HG02840 (cell line): Measurements from ENCODE around the gene TMPRSS12.
"Not testable (repeated sequence)": the region's sequence is repeated elsewhere in the genome, so short reads cannot be mapped to it uniquely, and the experiment has no call there.

ENCODE experiments used
- ATAC-seq: cut with Tn5 transposase; IDR thresholded peaks from one replicate; pipeline ENCODE4 v1.9.1; 2021; ENCODE audit warnings: mild to moderate bottlenecking, moderate library complexity, moderate number of reproducible peaks; ENCODE audit not compliant: unreplicated experiment, low FRiP score

The TMPRSS12 gene

DNA sequence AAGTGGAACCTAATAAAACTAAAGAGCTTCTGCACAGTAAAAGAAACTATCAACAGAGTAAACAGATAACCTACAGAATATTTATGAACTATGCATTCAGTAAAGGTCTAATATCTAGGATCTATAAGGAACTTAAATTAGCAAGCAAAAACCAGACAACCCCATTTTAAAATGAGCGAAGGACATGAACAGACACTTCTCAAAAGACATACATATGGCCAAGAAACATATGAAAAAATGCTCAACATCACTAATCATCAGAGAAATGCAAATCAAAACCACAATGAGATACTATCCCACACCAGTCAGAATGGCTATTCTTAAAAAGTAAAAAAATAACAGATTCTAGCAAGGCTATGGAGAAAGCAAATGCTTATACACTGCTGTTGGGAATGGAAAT is 12.5 kb downstream of the TMPRSS12 start:
- ATAC-seq: not testable (repeated sequence)

DNA sequence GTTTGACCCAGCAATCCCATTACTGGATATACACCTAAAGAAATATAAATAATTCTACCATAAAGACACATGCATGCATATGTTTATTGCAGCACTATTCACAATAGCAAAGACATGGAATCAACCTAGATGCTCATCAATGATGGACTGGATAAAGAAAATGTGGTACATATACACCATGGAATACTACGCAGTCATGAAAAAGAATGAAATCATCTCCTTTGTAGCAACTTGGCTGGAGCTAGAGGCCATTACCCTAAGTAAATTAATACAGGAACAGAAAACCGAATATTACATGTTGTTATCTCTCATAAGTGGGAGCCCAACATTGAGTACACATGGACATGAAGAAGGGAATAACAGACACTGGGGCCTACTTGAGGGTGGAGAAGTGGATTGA is 13.0 kb downstream of the TMPRSS12 start:
- ATAC-seq: not testable (repeated sequence)

DNA sequence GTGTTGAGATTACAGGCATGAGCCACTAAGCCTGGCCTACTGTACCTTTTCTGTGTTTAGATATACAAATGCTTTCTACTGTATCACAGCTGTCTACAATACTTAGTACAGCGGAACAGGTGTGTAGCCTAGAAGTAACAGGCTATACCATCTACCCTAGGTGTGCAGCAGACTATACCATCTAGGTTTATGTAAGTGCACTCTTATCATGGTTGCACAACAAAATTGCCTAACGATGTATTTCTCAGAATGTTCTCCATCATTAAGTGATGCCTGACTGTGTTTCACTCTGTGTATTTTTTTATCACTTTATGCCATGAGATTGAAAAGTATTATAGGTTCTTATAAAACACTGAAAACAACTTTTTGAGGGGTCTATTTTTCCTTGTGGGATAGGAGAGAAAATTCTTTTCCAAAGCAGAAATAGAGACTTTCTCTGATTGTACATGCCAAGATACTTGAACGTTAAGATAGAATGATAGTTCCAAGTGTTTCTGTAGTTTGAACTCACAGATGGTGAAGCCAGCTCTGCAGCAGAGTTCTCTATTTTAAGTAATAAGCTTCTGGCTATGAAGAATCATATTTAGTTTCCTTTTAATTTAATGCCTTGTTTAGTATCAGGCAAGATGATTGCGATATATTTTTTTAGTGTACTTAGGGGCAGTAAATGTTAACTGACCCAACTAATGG is 17.0 kb downstream of the TMPRSS12 start:
- no peak for ATAC-seq

DNA sequence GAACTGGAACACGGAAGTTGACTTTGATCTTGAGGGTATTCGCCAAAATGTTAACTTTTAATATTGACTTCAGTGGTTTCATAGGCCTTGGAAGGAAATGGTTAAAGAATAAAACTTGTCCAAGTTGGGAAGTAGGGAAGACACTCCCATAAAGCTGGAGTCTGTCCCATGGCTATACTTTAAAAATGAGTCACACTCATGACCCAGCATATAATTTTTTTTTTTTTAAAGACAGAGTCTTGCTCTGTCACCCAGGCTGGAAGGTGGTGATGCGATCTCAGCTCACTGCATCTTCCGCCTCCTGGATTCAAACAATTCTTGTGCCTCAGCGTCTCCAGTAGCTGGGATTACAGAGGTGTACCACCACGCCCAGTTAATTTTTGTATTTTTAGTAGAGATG is 19.6 kb downstream of the TMPRSS12 start:
- ATAC-seq: no peak

DNA sequence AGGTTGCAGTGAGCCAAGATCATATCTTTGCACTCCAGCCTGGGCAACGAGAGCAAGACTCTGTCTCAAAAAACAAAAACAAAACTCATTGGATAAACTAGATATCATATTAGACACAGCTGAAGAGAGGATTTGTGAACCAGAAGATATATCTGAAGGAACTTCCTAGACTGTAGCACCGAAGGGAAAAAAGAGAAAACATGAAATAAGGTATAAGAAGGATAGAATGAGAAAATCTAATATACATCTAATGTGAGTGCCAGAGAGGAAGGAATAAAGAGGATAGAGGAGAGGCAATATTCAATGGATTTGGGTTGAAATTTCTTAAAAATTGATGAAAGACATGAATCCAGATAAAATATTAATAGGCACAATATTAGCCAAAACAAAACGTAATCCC is 22.5 kb downstream of the TMPRSS12 start:
- ATAC-seq: no peak

DNA sequence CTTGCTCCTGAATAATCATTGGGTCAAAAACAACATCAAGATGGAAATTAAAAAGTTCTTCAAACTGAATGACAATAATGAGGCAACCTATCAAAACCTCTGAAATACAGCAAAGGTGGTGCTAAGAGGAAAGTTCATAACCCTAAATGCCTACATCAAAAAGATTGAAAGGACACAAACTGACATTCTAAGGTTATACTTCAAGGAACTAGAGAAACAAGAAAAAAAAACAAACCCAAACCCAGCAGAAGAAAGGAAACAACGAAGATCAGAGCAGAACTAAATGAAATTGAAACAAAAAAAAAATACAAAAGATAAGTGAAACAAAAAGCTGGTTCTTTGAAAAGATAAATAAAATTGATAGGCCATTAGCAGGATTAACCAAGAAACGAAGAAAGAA is 26.2 kb downstream of the TMPRSS12 start:
- ATAC-seq: not testable (repeated sequence)

DNA sequence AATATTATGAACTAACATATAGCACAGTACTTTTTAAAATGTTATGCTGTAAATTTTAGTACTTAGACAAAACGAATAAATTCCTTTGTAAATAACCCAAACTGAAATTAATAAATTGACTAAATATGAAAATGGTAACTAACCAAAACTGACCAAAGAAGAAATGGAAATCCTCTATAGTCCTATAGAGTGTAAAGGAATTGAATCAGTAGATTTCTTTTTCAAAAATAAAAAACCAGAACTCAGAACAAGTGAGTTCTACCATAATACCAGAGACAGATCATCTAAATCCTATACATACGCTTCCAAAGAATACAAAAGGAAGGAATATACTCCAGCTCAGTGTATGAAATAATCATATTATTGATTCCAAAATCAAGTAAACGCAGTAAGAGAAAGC is 39.8 kb downstream of the TMPRSS12 start:
- ATAC-seq: no peak

DNA sequence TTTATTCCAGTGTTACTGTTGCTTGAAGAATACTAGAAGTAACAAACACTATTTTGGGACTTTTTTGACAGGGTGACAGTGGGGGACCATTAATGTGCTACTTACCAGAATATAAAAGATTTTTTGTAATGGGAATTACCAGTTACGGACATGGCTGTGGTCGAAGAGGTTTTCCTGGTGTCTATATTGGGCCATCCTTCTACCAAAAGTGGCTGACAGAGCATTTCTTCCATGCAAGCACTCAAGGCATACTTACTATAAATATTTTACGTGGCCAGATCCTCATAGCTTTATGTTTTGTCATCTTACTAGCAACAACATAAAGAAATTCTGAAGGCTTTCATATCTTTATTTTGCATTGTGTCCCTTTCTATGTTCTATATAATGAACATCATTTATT is 44.5 kb downstream of the TMPRSS12 start:
- no peak for ATAC-seq

DNA sequence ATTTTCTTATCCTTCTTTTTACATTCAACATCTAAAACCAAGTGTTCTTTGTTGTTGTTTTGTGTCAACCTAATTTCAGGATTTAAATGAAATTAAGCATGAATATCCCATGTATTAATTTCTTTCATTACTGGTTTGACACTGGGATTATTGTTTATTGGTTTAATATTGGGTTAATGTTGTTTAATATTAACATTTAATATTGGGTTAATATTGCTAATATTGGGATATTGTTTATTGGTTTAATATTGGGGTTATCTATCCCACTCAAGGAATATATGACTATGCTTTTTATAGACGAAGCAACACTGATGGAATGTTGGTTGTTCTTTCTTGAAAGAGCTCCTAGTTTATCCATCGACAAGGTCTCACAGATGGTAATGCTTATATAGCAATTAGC is 45.9 kb downstream of the TMPRSS12 start:
- ATAC-seq: no peak

DNA sequence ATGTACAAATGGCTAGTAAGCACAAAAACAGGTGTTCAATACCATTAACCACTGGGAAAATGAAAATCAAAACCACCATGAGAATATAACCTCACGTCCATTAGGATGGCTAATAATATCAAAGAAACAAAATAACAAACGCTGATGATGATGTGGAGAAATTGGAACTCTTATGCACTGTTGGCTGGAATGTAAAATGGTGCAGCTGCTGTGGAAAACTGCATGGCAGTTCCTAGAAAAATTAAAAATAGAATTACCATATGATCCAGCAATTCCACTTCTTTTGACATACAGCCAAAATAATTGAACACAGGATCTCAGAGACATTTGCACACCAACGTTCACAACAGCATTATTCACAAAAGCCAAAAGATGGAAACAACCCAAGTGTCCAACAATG is 51.5 kb downstream of the TMPRSS12 start:
- no peak for ATAC-seq

DNA sequence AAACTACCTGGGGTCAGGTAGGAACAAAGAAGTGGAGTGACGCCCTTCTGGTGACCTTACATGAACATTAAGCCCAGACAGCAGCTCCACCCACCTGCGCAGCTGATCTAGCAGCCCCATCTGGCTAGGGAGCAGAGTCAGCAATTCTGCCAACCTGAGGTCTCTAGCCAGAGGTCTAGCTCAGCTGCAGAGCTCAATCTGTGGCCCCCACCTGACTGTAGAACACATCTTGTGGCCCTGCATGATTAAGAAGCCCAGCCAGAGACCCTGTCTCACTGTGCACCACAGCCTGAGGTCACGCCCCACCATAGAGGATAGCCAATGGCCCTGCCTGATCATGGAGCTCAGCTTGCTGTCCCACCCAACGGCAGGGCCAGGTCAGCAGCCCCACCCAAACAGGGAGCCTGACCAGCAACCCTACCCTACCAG is 59.0 kb downstream of the TMPRSS12 start:
- no peak for ATAC-seq

DNA sequence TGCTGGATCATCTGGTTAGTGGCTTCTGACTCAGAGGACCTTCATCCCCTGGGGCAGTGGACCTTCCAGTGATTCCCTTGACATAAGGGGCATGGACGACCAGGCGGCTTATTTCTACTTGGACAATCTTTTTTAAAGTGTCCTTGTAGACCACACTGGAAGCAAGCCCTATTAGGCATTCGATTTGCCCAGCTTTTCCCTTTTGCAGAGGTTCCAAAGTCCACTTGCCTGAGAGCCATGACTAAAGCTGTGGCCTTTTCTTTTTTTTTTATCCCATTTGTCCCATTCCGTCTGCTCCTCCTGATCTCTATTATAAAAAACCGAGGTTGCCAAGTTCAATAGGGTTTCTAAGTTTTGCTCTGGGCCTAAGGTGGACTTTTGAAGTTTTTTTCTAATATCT is 65.8 kb downstream of the TMPRSS12 start:
- ATAC-seq: not testable (repeated sequence)

DNA sequence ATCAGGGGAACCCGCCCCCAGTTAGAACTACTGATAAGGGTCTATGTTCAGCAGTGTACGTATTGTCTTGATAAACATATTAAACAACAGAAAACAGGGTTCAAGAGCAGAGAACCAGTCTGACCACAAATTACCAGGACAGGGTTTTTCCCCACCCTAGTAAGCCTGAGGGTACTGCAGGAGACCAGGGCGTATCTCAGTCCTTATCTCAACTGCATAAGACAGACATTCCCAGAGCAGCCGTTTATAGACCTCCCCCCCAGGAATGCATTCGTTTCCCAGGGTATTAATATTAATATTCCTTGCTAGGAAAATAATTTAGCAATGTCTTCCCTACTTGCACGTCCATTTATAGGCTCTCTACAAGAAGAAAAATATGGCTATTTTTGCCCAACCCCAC is 69.6 kb downstream of the TMPRSS12 start:
- not testable (repeated sequence) for ATAC-seq

DNA sequence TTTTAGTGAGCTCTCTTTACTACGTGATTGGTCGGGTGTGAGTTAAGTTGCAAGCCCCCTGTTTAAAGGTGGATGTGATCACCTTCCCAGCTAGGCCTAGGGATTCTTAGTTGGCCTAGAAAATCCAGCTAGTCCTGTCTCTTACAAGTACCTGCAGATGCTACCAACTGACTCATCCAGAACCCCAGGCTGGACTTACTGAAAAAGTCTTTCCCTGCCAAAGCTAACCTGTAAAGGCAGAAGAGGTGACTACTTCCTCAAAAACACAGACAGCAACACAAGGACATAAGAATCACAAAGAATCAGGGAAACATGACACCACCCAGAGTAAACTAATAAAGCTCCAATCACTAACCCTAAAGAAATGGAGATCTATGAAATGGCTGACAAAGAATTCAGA is 70.5 kb downstream of the TMPRSS12 start:
- no peak for ATAC-seq

DNA sequence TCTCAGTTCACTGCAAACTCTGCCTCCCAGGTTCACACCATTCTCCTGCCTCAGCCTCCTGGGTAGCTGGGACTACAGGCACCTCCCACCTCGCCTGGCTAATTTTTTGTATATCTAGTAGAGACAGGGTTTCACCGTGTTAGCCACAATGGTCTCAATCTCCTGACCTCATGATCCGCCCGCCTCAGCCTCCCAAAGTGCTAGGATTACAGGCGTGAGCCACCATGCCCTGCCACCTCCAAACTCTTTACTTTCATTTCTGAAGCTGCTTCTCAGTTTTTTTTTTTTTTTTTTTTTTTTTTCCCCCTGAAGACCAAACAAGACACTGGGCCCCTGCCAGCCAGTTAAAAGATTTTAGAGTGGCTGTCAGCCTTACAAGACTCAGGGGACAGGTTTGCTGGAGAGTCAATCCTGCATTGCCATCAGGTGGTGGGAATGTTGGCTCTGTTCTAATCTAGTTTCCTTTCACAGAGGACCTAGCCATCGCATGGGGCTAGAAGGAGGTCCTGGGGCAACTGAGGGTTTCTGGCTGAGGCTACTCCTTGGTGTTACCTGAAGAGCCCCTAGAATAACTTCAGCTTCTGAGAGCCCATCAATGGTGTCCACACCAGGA is 72.3 kb downstream of the TMPRSS12 start:
- ATAC-seq: no peak

DNA sequence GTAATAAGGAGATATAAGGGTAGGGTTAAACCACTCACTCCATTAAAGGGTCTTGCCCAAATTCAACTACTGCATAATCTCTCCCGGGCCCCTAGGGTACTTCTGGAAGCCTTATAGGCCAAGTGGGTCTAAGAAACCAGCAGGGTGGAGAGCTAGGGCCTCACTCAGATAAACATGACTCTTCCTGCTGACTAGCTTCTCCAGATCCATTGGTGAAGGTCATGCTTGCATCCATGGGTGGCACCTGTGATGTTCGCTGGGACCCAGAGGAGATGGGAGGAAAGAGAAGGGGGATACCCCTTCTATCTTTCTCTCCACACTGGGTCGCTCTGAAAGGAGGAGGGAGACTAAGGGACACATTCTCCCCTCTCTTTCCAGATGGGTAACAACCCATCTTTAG is 73.6 kb downstream of the TMPRSS12 start:
- no peak for ATAC-seq

DNA sequence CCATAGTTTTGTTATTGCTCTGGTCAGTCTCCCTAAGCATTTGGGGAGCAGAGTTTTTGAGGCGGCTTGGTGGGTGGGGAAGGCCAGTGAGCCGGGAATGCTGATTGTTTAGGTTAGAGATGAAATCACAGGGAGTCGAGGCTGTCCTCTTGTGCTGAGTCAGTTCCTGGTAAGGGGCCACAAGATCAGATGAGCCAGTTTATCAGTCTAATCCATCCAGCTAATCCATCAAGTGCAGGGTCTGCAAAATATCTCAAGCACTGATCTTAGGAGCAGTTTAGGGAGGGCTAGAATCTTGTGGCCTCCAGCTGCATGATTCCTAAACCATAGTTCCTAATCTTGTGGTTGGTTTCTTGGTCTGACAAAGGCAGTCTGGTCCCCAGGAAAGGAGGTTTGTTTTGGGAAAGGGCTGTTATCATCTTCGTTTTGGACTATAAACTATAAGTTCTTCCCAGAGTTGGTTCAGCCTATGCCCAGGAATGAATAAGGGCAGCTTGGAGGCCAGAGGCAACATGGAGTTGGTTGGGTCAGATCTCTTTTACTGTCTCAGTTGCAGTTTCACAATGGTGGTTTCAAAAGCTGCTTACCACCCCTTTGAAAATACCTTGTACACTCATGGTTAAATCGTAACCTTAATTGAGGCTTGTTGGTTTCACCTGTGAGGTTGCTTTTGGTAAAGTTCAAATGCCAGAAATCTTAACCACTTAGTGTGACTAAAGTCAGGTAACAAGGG is 76.0 kb downstream of the TMPRSS12 start:
- no peak for ATAC-seq

DNA sequence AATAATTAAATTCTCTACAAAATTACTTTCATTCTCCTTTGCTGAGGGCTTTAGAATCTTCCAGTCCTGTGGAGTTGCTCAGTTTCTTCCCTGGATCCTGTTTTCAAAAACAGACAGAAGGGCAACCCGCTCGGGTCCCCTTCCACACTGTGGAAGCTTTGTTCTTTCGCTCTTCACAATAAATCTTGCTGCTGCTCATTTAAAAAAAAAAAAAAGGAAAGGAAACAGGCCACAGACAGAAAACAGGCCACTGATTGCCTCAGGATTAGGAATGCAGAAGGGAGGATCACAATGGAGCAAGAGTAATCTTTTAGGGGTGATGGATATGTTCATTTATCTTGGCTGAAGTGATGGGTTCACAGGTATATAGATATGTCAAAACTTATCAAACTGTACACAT is 80.1 kb downstream of the TMPRSS12 start:
- ATAC-seq: no peak

DNA sequence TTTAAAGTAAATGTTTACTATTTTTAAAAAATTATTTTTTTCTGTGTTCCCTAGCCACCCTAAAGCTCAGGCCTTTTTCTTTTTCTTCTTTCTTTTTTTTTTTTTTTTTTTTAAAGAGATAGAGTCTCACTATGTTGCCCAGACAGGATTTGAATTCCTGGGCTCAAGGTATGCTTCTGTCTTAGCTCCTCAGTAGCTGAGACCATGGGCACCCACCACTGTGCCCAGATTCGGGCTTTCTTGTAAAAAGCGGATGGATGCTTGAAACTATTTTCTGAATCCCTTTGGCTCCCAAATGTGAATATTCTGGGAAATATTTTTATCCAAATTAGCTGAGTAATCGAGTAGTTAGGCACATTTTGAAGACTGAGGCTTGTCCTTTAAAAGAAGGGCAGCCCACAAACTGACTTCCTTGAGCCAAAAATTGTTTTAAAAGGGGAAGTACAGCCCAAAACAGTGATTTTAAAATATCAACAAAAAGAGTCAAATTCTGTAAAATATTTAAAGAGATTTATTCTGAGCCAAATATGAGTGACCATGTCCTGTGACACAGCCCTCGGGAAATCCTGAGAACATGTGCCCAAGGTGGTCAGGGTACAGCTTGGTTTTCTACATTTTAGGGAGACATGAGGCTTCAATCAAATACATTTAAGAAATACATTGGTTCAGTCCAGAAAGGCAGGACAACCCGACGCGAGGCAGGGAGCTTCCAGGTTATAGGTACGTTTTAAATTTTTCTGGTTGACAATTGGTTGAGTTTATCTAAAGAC is 80.8 kb downstream of the TMPRSS12 start:
- ATAC-seq: no peak

DNA sequence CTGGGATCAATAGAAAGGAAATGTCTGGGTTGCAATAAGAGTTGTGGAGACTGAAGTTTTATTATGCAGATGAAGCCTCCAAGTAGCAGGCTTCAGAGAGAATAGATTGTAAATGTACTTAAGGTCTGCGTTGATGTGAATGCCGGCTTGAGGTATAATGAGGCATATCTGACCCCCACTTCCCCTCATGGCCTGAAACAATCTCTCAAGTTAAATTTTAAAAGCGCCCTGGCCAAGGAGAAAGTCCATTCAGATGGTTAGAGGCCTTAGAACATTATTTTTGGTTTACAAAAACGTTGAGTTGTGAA is 81.4 kb downstream of the TMPRSS12 start:
- no peak for ATAC-seq
